Left renal cortex interstitium (tissue), 4 donors: ENCODE results near the gene SNRPA1. TPM values are rescaled to one million over a fixed set of nuclear protein-coding genes. Genes with fewer than 3 reads are reported as not detected.
"Not testable (repeated sequence)": the region's sequence is repeated elsewhere in the genome, so short reads cannot be mapped to it uniquely, and the experiment has no call there.

Experiments
- DNase-seq, 4 donors: peaks; one replicate each; pipeline ENCODE4 v3.0.0-alpha.2; 2013; ENCODE audit warnings: low read depth in 4 of 4, low spot score in 2 of 4, missing footprints in 1 of 4
- polyA plus RNA-seq, 4 donors: library from polyadenylated mRNA; unstranded; fragments of 120-200 nt; gene quantifications; one replicate each; pipeline ENCODE4 v1.2.1, GENCODE V29; 2013; ENCODE audit not compliant: insufficient read length in 4 of 4

SNRPA1 gene
- 10 to 100 TPM; 58.1 to 76.7 (median 63.3) TPM for polyA plus RNA-seq

DNA sequence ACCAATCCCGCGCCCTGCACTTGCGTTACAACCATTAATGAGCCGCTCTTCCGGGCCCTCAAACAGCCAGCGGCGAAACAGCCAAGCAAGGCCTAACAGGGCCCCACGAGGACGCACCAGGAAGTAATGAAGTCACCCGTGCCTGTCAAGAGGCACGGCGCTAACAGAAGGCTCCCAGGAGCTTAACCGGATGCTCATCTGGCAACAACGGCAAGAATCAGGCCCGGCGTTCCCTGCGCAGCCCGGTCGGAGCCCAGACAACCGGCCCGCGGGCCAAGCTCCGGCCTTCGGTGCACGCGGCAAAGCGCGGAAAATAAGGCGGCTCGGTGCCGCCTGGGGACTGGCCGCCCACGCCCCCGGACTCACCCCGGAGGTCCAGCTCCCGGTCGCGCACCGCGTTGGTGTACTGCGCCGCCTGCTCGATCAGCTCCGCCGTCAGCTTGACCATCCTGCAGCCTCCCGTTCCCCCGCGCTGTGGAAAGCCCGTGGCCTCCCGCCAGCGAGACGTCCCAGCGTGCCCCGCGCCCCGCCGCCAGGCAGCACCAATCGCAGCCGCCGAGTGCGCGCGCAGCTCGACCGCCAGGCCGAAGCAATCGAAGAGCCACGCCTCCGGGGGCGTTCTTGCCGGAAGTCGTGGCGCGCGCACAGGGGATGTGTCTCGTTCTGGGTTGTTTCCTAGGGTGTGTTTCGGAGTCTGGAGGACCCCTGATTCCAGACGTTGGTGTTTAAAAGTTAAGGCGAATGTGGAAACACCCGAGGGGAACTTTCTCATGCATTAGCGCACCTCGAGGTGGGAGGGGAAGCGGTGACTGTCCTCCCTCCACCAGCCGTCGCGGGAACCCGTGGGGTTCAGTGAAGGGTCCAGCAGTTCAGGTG, at the start of gene SNRPA1:
Gene SNRPA1 (minus strand): TSS at position 518 of the 876 bp plus-strand sequence. CDS start 70 bp downstream, at position 448.
- peak; percentile 81 to 92 (median 88) for DNase-seq

DNA sequence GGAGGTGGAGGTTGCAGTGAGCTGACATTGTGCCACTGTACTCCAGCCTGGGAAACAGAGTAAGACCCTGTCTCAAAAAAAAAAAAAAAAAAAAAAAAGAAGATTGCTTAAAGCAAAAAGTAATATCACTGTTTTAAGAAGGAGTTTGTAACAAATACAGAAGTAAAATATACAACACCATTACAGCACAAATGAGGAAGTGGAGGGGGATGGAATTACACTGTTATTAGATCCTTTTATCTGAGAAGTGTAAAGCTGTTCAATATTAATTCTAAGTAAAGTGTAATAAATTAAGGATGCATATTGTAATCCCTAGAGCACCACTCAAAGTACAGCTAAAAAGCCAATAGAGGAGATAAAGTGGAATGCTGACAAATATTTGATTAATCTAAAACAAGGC, 47.0 kb upstream of the SNRPA1 start:
- DNase-seq, result no peak

GRCh38 chr15:101338502-101339057, 43.5 kb upstream of the SNRPA1 start:
- no peak for DNase-seq

DNA sequence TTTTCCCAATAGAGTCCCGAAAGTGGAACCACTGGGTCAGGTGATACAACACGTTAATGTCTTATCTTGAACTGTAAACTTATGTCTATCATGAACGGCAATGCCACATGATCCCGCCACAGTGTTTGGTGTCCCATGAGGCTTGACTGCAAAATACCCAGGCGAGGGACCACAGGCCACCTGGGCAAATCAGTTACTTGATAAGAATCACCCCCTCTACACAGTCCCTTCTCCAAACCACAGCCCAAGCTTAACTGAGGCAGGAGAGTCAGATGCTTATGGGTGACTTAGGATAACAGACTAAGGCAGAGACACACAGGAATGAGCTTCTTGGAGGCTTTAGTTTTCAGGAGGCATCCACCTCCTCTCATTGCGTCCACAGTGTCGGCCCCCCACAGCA, 42.9 kb upstream of the SNRPA1 start:
- no peak for DNase-seq

DNA sequence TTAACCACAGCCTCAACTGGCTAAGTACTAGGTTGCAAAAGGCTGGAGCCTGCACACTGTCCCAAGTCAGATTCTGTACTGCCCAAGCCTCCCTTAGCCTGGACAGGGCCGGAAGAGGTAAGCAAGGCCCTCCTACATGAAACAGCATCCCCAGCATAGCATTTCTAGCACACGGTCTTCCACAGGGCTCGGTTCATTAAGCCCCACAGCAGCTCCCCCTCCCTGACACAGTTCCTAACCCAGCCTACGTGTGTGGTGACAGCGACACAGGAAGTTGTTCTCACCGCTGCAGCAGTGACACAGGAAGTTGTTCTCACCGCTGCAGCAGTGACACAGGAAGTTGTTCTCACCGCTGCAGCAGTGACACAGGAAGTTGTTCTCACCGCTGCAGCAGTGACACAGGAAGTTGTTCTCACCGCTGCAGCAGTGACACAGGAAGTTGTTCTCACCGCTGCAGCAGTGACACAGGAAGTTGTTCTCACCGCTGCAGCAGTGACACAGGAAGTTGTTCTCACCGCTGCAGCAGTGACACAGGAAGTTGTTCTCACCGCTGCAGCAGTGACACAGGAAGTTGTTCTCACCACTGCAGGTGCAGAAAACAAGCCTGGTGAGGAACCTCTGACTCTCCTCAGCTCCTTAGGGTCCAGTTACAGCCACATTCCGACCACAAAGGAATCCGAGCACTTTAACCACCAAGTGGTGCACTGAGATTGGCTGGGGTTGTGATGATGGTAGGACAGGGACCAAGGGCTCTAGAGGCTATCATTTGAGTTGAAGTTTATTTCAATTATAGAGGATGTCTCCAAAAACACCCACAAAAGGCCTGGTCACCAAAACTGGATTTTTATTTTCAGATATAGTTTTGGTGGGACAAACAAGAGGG, 39.1 kb upstream of the SNRPA1 start:
- not testable (repeated sequence) for DNase-seq

- no peak for DNase-seq
Observed at GRCh38 chr15:101332061-101332467, 37.0 kb upstream of the SNRPA1 start.

GRCh38 chr15:101329867-101330380, 34.9 kb upstream of the SNRPA1 start:
- DNase-seq, result no peak

- DNase-seq, result no peak
Observed at GRCh38 chr15:101329309-101329863, 34.3 kb upstream of the SNRPA1 start.

DNA sequence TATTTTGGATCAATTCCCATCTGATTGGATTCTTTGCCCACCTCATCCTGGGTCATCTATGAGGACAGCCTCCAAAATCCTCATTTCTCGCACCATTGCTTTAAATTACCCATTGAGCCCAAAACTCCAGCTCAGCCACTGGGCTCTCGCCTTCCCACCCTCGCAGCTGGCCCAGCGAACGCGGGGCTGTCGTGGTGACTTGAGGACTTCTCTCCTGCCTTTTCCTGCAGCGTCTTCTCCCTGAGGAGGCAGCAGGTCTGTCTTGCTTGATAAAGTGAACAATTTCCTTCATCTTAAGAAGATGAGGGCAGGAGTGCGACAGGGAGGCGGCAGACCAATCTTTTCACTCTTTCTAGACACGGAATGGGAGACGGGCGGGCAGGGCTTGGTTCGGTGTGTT, 33.0 kb upstream of the SNRPA1 start:
- no peak for DNase-seq

DNA sequence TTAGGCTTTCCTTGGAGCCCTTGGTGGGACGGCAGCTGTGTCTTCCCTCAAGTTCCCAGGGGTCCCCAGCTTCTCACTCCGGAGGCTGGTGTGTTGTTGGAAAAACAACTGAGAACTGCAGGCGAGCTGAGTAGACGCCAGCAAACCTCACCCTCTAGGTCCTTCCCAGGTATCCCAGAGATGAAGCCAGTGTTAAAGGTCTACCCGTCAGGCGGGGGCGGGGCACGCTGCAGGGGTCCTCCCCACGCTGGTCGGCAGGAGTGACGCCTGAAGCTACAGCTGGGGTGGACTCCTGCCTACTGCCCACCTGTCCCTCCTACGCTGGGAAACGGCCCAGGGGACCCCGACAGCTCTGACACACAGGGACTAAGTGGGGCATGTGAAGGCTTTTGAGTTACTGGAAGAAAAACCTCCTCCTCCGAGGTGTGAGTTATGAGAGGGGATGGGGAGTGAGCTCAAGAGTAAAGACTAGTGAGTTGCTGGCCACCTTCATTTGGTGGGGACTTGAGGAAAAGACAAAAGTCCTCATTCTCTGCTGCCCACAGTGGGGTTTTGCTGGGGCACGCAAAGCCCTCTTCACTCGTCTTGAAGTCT, 32.2 kb upstream of the SNRPA1 start:
- no peak for DNase-seq

DNA sequence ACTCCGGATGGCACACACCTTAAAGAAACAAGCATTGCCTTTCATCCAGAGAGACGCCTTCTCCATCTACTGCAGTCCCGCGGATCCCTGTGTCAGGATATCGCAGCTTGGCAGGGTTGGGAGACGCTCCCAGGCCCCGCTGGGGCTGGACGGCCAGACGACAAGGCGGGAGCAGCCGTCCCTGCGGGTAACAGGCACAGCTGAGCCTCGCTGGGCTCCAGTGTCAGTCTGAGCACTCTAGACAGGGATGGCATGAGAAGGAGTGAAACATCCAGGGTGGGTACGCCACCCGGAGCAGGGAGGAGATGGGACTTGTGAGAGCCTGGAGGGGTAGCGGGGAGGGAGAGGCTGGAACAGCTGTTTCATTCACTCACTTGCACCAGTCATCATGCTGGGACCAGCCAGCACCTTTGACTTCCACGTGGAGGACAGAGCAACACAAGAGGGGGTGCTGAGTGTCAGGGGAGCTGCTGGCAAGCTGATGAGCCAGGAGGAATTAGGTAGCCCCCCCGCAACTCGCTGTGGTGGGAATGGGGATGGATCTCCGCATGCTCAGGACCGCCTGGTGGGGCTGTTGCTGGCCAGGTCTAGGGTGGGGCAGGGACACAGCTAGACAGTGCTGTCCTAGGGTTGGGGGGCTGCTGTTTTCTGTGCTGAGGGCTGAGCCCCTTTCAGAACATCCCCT, 31.6 kb upstream of the SNRPA1 start:
- no peak for DNase-seq

GRCh38 chr15:101326026-101326315, 30.9 kb upstream of the SNRPA1 start:
- no peak for DNase-seq

DNA sequence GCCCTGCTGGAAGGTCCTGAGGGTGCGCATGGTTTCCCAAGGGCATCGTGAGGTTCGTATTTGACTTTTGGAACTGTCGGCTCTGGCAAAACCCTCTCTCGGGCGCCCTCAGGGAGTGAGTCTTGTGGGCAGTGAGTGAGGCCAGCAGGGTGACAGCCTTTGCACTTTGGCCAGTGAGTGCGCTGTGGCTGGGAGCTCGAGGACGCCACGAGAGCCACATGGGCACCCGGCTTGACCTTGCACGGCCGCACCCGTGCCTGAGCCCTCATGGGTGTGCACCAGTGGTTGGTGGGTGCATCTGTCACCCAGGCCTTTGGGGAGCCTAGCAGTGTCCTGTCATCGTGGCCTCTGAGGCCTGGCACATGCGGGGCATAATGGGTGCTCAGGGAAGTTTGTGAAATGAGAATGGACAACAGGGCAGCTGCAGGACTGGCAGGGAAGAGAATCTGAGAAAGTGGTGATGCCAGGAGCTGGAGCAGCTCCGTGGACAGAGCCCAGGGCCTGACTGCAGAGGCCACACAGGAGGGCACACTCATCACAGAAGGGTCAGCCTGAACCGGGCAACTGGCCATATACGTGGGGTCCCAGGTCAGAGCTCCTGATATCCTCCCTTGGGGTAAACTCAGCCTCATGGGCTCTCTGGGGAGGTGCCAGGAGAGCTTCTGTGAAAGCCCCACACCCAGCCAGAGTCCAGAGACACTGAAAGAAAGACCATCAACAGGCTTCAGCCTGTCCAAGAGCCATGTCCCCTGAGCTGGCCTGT, 30.4 kb upstream of the SNRPA1 start:
- DNase-seq, result no peak

- DNase-seq, result no peak
Observed at GRCh38 chr15:101324524-101325177, 29.6 kb upstream of the SNRPA1 start.

- DNase-seq, result no peak
Observed at GRCh38 chr15:101323793-101324523, 28.9 kb upstream of the SNRPA1 start.

GRCh38 chr15:101322854-101323477, 27.9 kb upstream of the SNRPA1 start:
- no peak for DNase-seq

GRCh38 chr15:101322016-101322695, 27.1 kb upstream of the SNRPA1 start:
- no peak for DNase-seq
